Nephron progenitor cell (in vitro differentiated cells): ENCODE results near the gene GMEB1.
A peak's percentile ranks its signal among the peaks of the same experiment; 100 is the strongest.
"Not testable (repeated sequence)": the region's sequence is repeated elsewhere in the genome, so short reads cannot be mapped to it uniquely, and the experiment has no call there.

Experiments used
- DNase-seq: peaks from one replicate; pipeline ENCODE4 v3.0.0; 2021
- H3K27ac Mint-ChIP-seq: 2 replicates; pipeline ENCODE4 v1.8.0; 2021; ENCODE audit warnings: mild to moderate bottlenecking, moderate library complexity, mixed read lengths
- H3K27me3 Mint-ChIP-seq: 2 replicates; pipeline ENCODE4 v1.8.0; 2021; ENCODE audit warnings: mild to moderate bottlenecking, low read depth, mixed read lengths; ENCODE audit not compliant: poor library complexity
- H3K36me3 Mint-ChIP-seq: 2 replicates; pipeline ENCODE4 v1.8.0; 2021; ENCODE audit warnings: low read depth, mixed read lengths
- H3K4me1 Mint-ChIP-seq: 2 replicates; pipeline ENCODE4 v1.8.0; 2021; ENCODE audit warnings: mixed read lengths
- H3K4me3 Mint-ChIP-seq: 2 replicates; pipeline ENCODE4 v1.8.0; 2021; ENCODE audit warnings: mild to moderate bottlenecking, moderate library complexity, mixed read lengths
- H3K9me3 Mint-ChIP-seq: 2 replicates; pipeline ENCODE4 v1.8.0; 2021; ENCODE audit warnings: mild to moderate bottlenecking, moderate library complexity, mixed read lengths
- TF ChIP-seq, protein P1 (sequence below): fragments of 200-600 bp; sonication (generic); IDR thresholded peaks from 2 replicates; pipeline ENCODE4 v1.5.0; 2021; ENCODE audit warnings: antibody characterized with exemption

Gene GMEB1

DNA sequence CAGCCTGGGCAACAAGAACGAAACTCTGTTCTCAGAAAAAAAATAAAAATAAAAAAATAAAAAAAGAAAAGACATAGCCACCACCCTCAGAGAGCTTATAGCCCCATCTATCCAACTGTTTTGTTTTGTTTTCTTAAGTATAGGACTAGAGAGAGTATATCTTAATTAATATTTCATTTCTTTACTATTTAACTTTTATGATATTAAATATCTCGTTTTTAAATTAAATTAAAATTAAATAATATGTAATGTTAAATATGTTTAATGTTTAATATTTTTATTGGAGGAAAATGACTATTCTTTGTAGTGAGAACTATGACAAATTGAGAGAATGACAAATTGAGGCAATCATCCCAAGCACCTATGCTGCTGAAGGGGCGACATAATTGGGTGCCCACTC, 35.0 kb downstream of the GMEB1 start:
- peaks cover 64% of the 10 kb centered on the region for H3K36me3 Mint-ChIP-seq
- no peaks in the 10 kb centered on the region for H3K27me3 Mint-ChIP-seq
- no peaks in the 10 kb centered on the region for H3K9me3 Mint-ChIP-seq
- TF ChIP-seq, protein P1, sequence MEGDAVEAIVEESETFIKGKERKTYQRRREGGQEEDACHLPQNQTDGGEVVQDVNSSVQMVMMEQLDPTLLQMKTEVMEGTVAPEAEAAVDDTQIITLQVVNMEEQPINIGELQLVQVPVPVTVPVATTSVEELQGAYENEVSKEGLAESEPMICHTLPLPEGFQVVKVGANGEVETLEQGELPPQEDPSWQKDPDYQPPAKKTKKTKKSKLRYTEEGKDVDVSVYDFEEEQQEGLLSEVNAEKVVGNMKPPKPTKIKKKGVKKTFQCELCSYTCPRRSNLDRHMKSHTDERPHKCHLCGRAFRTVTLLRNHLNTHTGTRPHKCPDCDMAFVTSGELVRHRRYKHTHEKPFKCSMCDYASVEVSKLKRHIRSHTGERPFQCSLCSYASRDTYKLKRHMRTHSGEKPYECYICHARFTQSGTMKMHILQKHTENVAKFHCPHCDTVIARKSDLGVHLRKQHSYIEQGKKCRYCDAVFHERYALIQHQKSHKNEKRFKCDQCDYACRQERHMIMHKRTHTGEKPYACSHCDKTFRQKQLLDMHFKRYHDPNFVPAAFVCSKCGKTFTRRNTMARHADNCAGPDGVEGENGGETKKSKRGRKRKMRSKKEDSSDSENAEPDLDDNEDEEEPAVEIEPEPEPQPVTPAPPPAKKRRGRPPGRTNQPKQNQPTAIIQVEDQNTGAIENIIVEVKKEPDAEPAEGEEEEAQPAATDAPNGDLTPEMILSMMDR: no peak
- DNase-seq: no peak
- no peaks in the 10 kb centered on the region for H3K4me1 Mint-ChIP-seq
- H3K4me3 Mint-ChIP-seq: no peak overlapping the region
- no peak overlapping the region for H3K27ac Mint-ChIP-seq

DNA sequence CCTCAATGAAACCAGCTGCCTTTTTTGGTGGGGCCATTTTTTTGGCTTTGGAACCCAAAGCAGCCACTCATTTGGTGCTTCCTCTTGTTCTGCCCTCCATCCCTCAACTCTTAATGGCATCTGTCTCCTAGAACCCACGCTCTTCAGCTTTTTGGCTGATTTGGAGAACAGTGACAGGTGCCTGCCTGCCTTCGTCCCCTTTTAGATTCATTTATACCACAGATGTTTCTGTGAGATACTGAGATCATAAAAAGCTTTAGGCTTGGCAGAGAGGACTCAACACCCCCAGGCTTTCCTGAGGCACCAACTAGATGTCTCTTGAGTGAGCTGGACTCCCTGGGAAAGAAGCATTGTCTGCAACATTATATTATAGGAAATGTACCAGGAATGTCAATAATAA, 47.8 kb downstream of the GMEB1 start:
- no peaks in the 10 kb centered on the region for H3K9me3 Mint-ChIP-seq
- no peaks in the 10 kb centered on the region for H3K4me1 Mint-ChIP-seq
- no peak for DNase-seq
- no peak overlapping the region for H3K4me3 Mint-ChIP-seq
- peaks cover 39% of the 10 kb centered on the region for H3K36me3 Mint-ChIP-seq
- H3K27ac Mint-ChIP-seq: no peak overlapping the region
- TF ChIP-seq, protein P1: no peak
- no peaks in the 10 kb centered on the region for H3K27me3 Mint-ChIP-seq

DNA sequence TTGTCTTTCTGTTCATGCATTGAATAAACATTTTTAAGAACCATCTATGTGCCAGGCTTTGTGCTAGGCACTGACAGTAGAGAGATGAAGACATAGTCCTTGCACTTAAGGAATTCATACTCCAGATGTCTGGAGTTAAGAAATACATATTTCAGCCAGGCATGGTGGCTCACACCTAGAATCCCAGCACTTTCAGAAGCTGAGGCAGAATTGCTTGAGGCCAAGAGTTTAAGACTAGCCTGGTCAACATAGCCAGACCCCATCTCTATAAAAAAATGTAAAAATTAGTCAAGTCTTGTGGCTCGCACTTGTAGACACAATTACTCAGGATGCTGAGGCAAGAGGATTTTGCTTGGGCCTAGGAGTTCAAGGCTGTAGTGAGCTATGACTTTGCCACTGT, 49.6 kb downstream of the GMEB1 start:
- Mint-ChIP-seq H3K27ac (no peak overlapping the region), H3K27me3 (peaks cover 5% of the 10 kb centered on the region), H3K36me3 (peaks cover 28% of the 10 kb centered on the region), H3K9me3 (peaks cover 5% of the 10 kb centered on the region), H3K4me3 (no peak overlapping the region), H3K4me1 (no peaks in the 10 kb centered on the region)
- DNase-seq: no peak
- TF ChIP-seq, protein P1: no peak

DNA sequence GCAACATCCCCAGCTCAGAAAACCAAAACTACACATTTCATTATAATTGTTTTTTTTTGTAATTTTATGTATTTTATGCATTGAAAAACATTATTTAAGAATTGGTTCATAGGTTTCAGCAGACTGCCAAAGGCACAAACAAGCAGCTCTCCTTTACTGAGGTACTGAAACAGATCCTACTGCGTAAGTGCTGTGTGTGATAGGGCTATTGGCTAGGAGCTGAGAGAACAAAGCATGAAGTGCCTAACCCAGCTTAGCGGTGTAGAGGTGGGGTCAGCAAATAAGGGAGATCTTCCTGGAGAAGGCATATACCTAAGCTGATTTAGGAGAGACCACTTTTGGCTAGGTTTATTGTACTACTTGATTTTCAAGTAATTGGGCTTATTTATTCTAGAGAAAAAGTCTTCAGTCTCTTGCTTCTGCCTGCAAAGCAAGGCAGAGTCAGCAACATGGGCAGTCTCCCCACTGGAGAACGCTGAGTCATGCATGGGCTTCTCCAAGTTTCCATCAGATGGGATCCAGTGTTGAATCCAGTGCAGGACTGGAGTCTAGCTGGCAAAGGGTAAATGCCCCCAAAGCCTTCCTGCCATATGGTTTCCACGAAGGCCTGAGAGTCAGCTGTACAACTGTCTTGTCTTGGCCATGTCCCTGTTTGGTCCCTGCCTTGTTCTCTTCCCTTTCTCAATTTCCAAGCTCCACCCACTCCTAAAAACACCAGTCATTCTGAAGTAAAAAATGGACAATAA, 50.2 kb downstream of the GMEB1 start:
- Mint-ChIP-seq H3K27me3 (peaks cover 5% of the 10 kb centered on the region), H3K4me1 (no peaks in the 10 kb centered on the region), H3K4me3 (no peak overlapping the region), H3K27ac (peak overlapping the region; percentile 31), H3K9me3 (peaks cover 5% of the 10 kb centered on the region), H3K36me3 (peaks cover 22% of the 10 kb centered on the region)
- DNase-seq: no peak
- TF ChIP-seq, protein P1: no peak

DNA sequence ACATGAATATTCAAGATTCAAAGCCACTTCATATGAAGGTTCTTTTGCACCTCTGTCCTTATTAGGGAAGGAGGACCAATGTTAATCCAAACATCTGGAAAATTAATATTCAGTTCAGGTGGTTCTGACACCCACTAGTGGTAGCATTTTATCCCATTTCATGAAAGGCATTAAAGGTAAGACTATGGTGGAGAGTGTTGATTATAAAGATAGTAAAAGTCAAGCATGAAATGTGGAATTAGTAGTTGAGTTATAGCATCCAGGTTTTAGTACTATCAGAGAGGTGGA, 50.7 kb downstream of the GMEB1 start:
- TF ChIP-seq, protein P1: no peak
- Mint-ChIP-seq H3K36me3 (peaks cover 17% of the 10 kb centered on the region), H3K9me3 (peaks cover 5% of the 10 kb centered on the region), H3K27ac (no peak overlapping the region), H3K27me3 (peaks cover 5% of the 10 kb centered on the region), H3K4me1 (no peaks in the 10 kb centered on the region), H3K4me3 (no peak overlapping the region)
- DNase-seq: no peak

DNA sequence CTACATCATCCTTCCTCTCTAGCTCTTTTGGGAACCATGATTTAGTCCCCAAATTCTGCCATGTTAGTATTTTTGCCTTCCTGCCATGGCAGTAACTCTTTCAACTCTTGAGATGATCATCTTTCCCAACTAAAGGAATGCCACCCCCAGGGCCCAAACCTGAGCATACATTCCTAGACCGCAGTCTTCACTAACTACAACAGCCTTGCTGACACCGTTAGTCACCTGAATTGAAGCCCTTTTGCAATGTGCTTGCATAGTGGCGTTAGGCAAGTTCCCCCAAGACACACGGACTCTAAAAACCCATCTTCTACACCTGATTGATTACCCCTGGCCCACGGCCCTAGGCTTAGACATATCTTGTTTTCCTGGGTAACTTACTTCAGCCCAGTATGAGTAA, 51.8 kb downstream of the GMEB1 start:
- TF ChIP-seq, protein P1: no peak
- no peak overlapping the region for H3K27ac Mint-ChIP-seq
- peaks cover 8% of the 10 kb centered on the region for H3K36me3 Mint-ChIP-seq
- peaks cover 5% of the 10 kb centered on the region for H3K9me3 Mint-ChIP-seq
- no peak overlapping the region for H3K4me3 Mint-ChIP-seq
- H3K27me3 Mint-ChIP-seq: peaks cover 5% of the 10 kb centered on the region
- no peak for DNase-seq
- H3K4me1 Mint-ChIP-seq: no peaks in the 10 kb centered on the region

DNA sequence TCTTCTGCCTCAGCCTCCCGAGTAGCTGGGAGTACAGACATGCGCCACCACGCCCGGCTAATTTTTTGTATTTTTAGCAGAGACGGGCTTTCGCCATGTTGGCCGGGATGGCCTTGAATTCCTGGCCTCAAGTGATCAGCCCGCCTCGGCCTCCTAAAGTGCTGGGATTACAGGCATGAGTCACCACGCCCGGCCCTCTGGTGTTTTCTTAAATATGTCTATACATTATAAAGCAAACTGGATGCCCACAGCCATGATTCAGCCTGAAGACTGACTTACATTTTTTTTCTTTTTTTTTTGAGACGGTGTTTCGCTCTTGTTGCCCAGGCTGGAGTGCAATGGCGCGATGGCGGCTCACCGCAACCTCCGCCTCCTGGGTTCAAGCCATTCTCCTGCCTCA, 53.3 kb downstream of the GMEB1 start:
- not testable (repeated sequence) for H3K4me1 Mint-ChIP-seq, H3K27ac Mint-ChIP-seq, H3K4me3 Mint-ChIP-seq, H3K27me3 Mint-ChIP-seq, H3K36me3 Mint-ChIP-seq, DNase-seq, H3K9me3 Mint-ChIP-seq

DNA sequence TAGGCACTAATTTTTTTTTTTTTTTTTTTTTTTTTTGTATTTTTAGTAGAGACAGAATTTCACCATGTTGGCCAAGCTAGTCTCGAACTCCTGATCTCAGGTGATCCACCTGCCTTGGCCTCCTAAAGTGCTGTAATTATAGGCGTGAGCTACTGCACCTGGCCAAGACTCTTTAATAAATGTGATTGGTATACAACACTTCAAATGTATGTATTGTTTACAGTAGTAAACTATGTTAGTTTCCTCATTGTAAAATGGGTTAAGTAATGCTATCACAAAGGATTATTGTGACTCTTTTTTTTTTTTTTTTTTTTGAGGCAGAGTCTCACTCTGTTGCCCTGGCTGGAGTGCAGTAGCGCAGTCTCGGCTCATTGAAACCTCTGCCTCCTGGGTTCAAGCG, 56.8 kb downstream of the GMEB1 start:
- DNase-seq, H3K27me3 Mint-ChIP-seq, H3K4me1 Mint-ChIP-seq, H3K4me3 Mint-ChIP-seq, H3K9me3 Mint-ChIP-seq, H3K27ac Mint-ChIP-seq, H3K36me3 Mint-ChIP-seq: not testable (repeated sequence)
